Measurements from ENCODE around the gene AIRE.
"Not testable (repeated sequence)": the region's sequence is repeated elsewhere in the genome, so short reads cannot be mapped to it uniquely, and the experiment has no call there.

The AIRE gene

DNA sequence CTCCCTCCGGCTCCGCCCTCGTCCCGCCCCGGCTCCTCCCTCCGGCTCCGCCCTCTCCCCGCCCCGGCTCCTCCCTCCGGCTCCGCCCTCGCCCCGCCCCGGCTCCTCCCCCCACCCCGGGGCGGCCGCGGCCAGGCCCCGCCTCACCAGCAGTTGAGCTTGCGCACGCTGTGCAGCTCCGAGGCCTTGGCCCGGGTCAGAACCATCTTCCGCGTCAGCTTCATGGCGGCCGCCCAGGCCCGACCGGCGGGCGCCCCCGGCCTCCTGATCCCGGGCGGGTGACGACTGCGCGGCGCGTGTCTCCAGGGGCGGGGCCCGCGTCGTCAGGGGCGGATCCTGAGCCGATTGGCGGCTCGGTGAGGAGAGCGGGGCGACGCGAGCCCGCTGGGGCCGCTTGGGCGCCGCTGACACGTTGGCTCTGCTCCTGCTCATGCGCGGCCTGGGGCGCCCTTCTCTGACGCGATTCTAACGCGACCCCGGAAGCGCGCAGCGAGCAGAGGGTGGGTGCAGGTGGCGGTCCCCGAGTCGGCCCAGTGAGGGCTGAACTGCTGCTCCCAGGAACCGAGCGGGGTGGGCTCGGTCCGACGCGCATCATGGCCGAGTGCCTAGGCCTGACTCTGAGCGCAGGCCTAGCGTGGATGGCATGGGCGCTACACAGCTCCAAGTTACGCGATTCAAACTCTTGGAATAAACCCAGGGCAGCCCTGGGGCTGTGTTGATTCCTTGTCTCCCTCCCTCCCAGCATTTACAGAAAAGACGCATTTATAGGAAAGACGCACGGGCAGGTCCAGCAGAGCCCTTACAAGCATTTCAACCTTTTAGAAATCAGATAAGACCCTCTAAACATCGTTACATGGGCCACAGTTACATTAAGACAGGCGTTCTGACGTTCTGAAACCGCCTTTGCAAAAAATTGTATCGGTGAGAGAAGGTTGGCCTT, 53.6 kb downstream of the AIRE start, which contains the start of gene CFAP410:
Gene CFAP410, minus strand, starts transcription at position 420 of the 940 bp plus-strand sequence. Its CDS starts 196 bp downstream, at position 224.
- peak; percentile 90 for DNase-seq

DNA sequence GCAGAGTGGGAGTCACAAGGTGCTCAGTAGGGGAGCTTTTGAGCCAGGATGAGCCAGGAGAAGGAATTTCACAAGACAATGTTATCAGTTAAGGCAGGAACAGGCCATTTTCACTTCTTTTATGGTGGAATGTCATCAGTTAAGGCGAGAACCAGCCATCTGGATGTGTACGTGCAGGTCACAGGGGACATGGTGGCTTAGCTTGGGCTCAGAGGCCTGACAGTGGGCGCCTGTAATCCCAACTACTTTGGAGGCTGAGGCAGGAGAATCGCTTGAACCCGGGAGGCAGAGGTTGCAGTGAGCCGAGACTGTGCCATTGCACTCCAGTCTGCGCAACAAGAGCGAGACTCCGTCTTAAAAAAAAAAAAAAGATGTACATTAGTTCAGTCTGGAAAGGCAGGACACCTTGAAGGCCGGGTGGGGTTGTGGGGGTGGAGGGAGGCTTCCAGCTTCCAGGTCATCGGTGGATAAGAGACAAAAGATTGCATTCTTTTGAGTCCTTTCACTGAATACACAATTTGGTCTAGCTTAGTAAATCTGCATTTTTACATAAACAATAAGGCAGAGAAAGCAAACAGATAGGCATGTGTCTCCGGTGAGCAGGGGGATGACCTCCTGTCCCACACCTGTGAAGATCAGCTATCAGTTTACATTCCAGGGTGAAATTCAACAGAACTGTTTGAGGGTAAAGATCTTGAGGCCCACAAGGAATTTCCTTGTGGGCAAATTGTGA, 56.2 kb downstream of the AIRE start:
- not testable (repeated sequence) for DNase-seq

DNA sequence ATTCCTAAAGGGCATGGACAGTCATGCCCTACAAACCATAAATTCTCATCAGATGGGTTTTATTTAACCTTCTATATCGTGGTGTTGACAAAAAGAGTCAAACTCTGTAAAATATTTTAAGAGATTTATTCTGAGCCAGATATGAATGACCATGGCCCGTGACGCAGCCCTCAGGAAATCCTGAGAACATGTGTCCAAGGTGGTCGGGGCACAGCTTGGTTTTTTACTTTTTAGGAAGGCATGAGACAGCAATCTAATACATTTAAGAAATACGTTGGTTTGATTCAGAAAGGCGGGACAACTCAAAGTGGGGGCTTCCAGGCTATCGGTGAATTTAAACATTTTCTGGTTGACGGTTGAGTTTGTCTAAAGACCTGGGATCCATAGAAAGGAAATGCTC, 57.3 kb downstream of the AIRE start:
- DNase-seq = not testable (repeated sequence)

DNA sequence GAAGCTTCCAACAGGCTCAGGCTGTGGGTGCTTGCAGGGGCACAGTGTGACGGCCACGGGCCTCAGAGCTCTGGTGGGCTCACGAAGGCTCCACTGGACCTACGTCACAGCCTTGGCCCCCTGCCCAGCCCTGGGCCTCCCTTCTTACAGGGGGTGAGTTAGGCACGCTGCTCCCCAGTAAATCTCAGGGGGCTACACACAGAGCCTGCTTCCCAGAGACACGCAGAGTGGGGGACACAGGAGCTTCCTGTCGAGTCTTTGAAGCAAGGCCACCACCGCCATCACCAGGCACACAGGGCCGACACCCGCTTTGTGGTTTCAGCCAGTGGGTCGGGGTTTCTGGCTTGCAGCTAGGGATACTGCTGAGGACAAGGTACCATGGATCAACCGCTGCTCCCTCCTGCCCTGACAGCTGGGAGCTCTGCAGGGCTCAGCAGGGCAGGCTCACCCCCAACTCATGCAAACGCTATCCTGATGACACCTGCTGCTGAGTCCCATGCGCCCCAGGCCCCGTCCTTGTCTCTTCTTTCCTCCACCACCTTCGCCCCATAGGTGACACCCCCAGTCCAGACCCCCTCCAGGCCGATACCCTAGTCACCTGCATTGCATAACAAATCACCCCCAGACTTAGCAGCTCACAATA, 59.0 kb downstream of the AIRE start:
- no peak for DNase-seq

DNA sequence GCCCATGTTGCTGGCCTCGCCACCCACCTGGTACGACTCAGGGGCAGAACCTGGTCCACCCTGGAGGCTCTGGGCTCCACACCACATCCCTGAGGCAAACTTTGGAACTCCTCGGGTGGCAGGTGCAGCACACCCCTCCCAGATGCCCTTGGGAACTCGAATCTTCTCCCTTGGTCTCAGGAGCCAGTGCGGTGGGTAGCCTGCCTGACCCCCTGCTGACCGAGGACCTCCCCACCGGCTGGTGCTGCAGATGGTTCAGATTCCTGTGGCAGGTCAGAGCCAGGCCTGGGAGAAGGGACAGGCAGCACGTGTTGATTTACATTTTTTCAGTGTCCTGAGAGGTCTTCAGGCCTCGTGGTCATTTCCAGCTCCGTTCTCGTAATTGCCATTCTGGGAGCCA, 59.8 kb downstream of the AIRE start:
- DNase-seq = no peak

DNA sequence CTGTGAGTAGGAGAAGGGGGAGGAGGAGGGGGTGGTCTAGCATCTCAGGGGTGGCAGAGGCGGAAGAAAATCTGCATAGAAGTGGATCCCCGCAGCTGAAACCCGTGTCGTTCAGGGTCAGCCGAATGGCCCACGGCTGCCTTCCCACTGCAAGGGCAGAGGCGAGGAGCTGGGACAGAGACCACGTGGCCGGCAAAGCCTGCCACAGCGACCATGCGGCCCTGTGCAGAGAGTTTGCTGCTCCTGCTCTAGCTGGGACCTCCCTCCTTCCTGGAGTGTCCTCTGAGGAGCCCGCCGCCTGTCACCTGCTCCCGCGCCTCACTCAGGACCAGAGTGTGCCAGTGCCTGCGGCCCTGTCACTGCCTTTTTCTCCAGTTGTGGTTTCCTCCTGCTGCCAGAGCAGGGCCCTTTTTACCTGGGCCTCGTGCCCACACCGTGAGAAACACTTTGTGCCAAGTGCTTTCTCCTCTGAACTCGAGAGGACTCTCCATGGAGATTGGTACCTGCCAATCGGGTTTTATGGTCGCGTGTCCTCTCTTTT, 62.3 kb downstream of the AIRE start:
- DNase-seq = no peak
